Measurements from ENCODE around the gene RXFP2.

DNA sequence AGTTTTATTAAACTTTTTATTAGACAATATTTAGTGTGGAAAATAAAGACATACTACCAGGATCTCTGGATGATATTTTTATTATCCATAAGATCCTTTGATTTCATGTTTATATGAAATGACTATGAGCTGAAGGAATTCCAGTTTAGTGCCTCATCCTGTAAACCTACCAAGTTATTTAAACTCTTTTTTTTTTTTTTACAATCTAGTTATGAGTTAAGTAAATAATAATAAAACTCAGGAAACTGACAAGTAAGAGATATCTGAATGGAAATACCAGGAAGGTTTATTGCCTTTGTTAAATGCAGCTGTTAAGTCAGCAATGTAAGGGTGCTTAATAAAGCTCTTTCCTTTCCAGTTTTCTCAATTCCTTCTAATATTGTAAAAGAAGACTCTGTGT, 53.9 kb downstream of the RXFP2 start:
- TF ChIP-seq, protein P1, sequence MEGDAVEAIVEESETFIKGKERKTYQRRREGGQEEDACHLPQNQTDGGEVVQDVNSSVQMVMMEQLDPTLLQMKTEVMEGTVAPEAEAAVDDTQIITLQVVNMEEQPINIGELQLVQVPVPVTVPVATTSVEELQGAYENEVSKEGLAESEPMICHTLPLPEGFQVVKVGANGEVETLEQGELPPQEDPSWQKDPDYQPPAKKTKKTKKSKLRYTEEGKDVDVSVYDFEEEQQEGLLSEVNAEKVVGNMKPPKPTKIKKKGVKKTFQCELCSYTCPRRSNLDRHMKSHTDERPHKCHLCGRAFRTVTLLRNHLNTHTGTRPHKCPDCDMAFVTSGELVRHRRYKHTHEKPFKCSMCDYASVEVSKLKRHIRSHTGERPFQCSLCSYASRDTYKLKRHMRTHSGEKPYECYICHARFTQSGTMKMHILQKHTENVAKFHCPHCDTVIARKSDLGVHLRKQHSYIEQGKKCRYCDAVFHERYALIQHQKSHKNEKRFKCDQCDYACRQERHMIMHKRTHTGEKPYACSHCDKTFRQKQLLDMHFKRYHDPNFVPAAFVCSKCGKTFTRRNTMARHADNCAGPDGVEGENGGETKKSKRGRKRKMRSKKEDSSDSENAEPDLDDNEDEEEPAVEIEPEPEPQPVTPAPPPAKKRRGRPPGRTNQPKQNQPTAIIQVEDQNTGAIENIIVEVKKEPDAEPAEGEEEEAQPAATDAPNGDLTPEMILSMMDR (IDR thresholded peaks at IDR 0.05), result no peak
- TF ChIP-seq POLR2A (IDR thresholded peaks at IDR 0.05), result no peak

All from lower leg skin (tissue), 3 donors.